HepG2 (cell line): Measurements from ENCODE around the gene COL4A2. TPM values are rescaled to one million over a fixed set of nuclear protein-coding genes. Genes with fewer than 3 reads are reported as not detected.

Experiments
- CREB1 ChIP-seq, 2 experiments: fragments of 450-650 bp in 1 of 2; IDR thresholded peaks; 2 replicates each; pipeline ENCODE4 v1.6.1; 2016 to 2017; ENCODE audit warnings: control low read depth in 1 of 2, mild to moderate bottlenecking in 1 of 2, missing compliant biosample characterization in 1 of 2, missing genetic modification characterization in 1 of 2
- FIP1L1 ChIP-seq: fragments of 200-400 bp; formaldehyde crosslinking; IDR thresholded peaks from 2 replicates; pipeline ENCODE4 v1.6.1; 2018; ENCODE audit warnings: low read depth, mild to moderate bottlenecking, low read length, moderate library complexity, borderline replicate concordance; ENCODE audit not compliant: insufficient read depth
- MAZ ChIP-seq, 2 experiments: sonication (generic) in 1 of 2; formaldehyde crosslinking in 1 of 2; IDR thresholded peaks; 2 replicates each; pipeline versions ENCODE4 v1.5.0 to v1.6.1; 2012 to 2020; ENCODE audit warnings: low read depth in 2 of 2, mild to moderate bottlenecking in 2 of 2, borderline replicate concordance in 1 of 2, improper control_type of control experiment in 1 of 2, low read length in 1 of 2, missing genetic modification reagents in 1 of 2, moderate library complexity in 1 of 2
- PCBP1 ChIP-seq: fragments of 200-400 bp; formaldehyde crosslinking; IDR thresholded peaks from 2 replicates; pipeline ENCODE4 v1.6.1; 2017; ENCODE audit warnings: mild to moderate bottlenecking, low read depth, low read length, borderline replicate concordance
- REL ChIP-seq: sonication (generic); formaldehyde crosslinking; conservative IDR thresholded peaks from 2 replicates; pipeline ENCODE4 v1.8.0; 2022; ENCODE audit warnings: mild to moderate bottlenecking, missing genetic modification reagents, moderate library complexity
- RFX1 ChIP-seq: fragments of 450-650 bp; IDR thresholded peaks from 2 replicates; pipeline ENCODE4 v1.6.1; 2017
- SMAD1 ChIP-seq: sonication (generic); formaldehyde crosslinking; IDR thresholded peaks from 2 replicates; pipeline ENCODE4 v1.4.0; 2020; ENCODE audit warnings: missing genetic modification reagents, low read depth, mild to moderate bottlenecking, borderline replicate concordance
- TGIF2 ChIP-seq: IDR thresholded peaks from 2 replicates; pipeline ENCODE4 v1.6.1; 2016; ENCODE audit warnings: control low read depth, missing compliant biosample characterization
- THRA ChIP-seq: sonication (generic); formaldehyde crosslinking; IDR thresholded peaks from 2 replicates; pipeline ENCODE4 v1.4.0; 2020; ENCODE audit warnings: missing genetic modification reagents, borderline replicate concordance
- TSC22D2 ChIP-seq: sonication (generic); formaldehyde crosslinking; IDR thresholded peaks from 2 replicates; pipeline ENCODE4 v1.5.1; 2020; ENCODE audit warnings: missing genetic modification reagents, mild to moderate bottlenecking, borderline replicate concordance
- ZBTB4 ChIP-seq: sonication (generic); formaldehyde crosslinking; IDR thresholded peaks from 2 replicates; pipeline ENCODE4 v1.4.0; 2020; ENCODE audit warnings: missing genetic modification reagents, mild to moderate bottlenecking, borderline replicate concordance
- ZMYM4 ChIP-seq: sonication (generic); formaldehyde crosslinking; IDR thresholded peaks from 2 replicates; pipeline ENCODE4 v1.8.1; 2023; ENCODE audit warnings: mild to moderate bottlenecking, missing genetic modification reagents
- ZNF335 ChIP-seq: sonication (generic); formaldehyde crosslinking; IDR thresholded peaks from 2 replicates; pipeline ENCODE4 v1.4.0; 2020; ENCODE audit warnings: missing genetic modification reagents
- ZNF543 ChIP-seq: sonication (generic); formaldehyde crosslinking; IDR thresholded peaks from 2 replicates; pipeline ENCODE4 v1.4.0; 2020; ENCODE audit warnings: mild to moderate bottlenecking, missing genetic modification reagents
- ZNF546 ChIP-seq: sonication (generic); formaldehyde crosslinking; conservative IDR thresholded peaks from 2 replicates; pipeline ENCODE4 v1.8.1; 2023; ENCODE audit warnings: mild to moderate bottlenecking, missing genetic modification reagents
- ZNF773 ChIP-seq: sonication (generic); formaldehyde crosslinking; IDR thresholded peaks from 2 replicates; pipeline ENCODE4 v1.4.0; 2020; ENCODE audit warnings: missing genetic modification reagents, borderline replicate concordance
- ZNF841 ChIP-seq: sonication (generic); formaldehyde crosslinking; IDR thresholded peaks from 2 replicates; pipeline ENCODE4 v1.8.1; 2023; ENCODE audit warnings: missing genetic modification reagents, borderline replicate concordance
- polyA plus RNA-seq, 8 experiments: library from polyadenylated mRNA; depleted of rRNA in 3 of 8; stranded (reverse) in 7 of 8; unstranded in 1 of 8; fragments of >200 nt; fragmentation: Illumina TruSeq in 4 of 8; extraction: Trizol in 4 of 8; gene quantifications; 2 replicates each; pipeline versions ENCODE4 v1.2.1 to v1.2.3, GENCODE V29; 2011 to 2016; ENCODE audit warnings: low read depth in 4 of 8, missing spikeins in 1 of 8, mixed read lengths in 1 of 8; ENCODE audit not compliant: insufficient read depth in 1 of 8
- total RNA-seq, 5 experiments: library from RNA; depleted of rRNA; stranded (reverse); fragments of >200 nt; fragmentation: Illumina TruSeq; extraction: Trizol; gene quantifications; 2 replicates each; pipeline ENCODE4 v1.2.3, GENCODE V29; 2016; ENCODE audit warnings: low read depth in 1 of 5
- TF ChIP-seq, protein P1 (sequence below): sonication (generic); formaldehyde crosslinking; IDR thresholded peaks from 2 replicates; pipeline ENCODE4 v1.5.0; 2020; ENCODE audit warnings: mild to moderate bottlenecking, missing genetic modification reagents
- TF ChIP-seq, protein P2 (sequence below): sonication (generic); formaldehyde crosslinking; IDR thresholded peaks from 2 replicates; pipeline ENCODE4 v1.5.1; 2020; ENCODE audit warnings: mild to moderate bottlenecking, moderate library complexity, missing genetic modification reagents

COL4A2 gene
- total and polyA plus RNA-seq, 2 of the 13 experiments (the other 11 are each of a cell fraction or from before 2014, with no cell fraction given) = 0.22 to 1.9 TPM

DNA sequence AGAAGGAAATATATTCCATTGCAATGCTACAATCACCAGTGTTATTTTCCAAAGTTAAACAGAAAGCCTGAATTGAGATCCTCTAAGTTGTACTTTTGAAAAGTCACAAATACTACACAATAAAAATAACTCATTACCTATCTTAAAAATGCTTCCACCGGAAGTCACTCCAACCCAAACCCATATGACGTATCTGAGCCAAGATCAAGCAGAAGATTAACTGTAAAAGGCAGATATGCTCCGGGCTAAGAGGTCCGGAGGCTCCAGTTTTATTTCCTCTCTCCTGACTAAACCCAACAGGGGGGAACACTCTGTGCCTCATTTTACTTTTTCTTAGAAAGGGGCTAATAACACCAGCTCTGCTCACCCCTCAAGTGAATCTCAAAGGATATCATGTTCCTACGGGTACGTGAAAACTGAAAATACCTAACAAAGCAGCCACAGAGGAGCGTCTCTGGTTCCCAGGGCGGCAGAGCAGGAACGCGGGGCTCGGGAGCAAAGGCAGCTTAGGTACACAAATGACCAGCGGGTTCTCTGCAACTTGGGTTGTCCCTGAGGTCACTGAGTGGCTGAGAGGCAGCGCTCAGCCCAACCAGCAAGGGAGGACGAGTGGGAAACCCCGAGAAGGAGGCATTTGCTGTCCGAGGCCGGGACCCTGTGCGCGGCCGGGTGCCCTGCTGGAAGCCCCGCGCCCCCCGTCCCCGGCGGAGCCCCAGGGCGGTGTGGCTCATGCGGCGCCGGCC lies 253.7 kb downstream of the COL4A2 start (continued):
- TF ChIP-seq TGIF2 (CRISPR knock-in tag) (no peak), ZNF841 (no peak), PCBP1 (no peak), TSC22D2 (CRISPR knock-in tag) (no peak), CREB1 (IDR thresholded peaks at IDR 0.05) (0 out of 2 replicates have a peak, but pooled peaks have one; percentile 30), CREB1 (CRISPR knock-in tag; IDR thresholded peaks at IDR 0.05) (no peak), REL (CRISPR knock-in tag) (no peak), FIP1L1 (no peak), RFX1 (no peak; the same call in 1 of the 2 replicates), ZNF335 (CRISPR knock-in tag) (no peak), MAZ (IDR thresholded peaks at IDR 0.05; ENCODE audit: borderline replicate concordance, low read depth, low read length) (no peak), MAZ (CRISPR knock-in tag; IDR thresholded peaks at IDR 0.05; ENCODE audit: low read depth) (0 out of 2 replicates have a peak, but pooled peaks have one; percentile 6), ZNF543 (0 out of 2 replicates have a peak, but pooled peaks have one; percentile 1), ZMYM4 (0 out of 2 replicates have a peak, but pooled peaks have one; percentile 5), SMAD1 (CRISPR knock-in tag) (no peak), ZBTB4 (CRISPR knock-in tag) (no peak), THRA (CRISPR knock-in tag) (no peak), ZNF773 (CRISPR knock-in tag) (no peak), ZNF546 (CRISPR knock-in tag) (no peak)
- TF ChIP-seq, protein P1, sequence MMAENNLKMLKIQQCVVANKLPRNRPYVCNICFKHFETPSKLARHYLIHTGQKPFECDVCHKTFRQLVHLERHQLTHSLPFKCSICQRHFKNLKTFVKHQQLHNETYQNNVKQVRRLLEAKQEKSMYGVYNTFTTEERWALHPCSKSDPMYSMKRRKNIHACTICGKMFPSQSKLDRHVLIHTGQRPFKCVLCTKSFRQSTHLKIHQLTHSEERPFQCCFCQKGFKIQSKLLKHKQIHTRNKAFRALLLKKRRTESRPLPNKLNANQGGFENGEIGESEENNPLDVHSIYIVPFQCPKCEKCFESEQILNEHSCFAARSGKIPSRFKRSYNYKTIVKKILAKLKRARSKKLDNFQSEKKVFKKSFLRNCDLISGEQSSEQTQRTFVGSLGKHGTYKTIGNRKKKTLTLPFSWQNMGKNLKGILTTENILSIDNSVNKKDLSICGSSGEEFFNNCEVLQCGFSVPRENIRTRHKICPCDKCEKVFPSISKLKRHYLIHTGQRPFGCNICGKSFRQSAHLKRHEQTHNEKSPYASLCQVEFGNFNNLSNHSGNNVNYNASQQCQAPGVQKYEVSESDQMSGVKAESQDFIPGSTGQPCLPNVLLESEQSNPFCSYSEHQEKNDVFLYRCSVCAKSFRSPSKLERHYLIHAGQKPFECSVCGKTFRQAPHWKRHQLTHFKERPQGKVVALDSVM (CRISPR knock-in tag) = peak; percentile 51; the same call in 1 of the 2 replicates
- TF ChIP-seq, protein P2, sequence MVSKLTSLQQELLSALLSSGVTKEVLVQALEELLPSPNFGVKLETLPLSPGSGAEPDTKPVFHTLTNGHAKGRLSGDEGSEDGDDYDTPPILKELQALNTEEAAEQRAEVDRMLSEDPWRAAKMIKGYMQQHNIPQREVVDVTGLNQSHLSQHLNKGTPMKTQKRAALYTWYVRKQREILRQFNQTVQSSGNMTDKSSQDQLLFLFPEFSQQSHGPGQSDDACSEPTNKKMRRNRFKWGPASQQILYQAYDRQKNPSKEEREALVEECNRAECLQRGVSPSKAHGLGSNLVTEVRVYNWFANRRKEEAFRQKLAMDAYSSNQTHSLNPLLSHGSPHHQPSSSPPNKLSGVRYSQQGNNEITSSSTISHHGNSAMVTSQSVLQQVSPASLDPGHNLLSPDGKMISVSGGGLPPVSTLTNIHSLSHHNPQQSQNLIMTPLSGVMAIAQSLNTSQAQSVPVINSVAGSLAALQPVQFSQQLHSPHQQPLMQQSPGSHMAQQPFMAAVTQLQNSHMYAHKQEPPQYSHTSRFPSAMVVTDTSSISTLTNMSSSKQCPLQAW = no peak
